HEK293 (cell line): ENCODE results near the gene PPP1R10.

ENCODE experiments used
- CTCF ChIA-PET: fragments of 350-600 bp; formaldehyde crosslinking; extraction: SDS; loops from one replicate; lab custom pipeline; 2021; ENCODE audit warnings: antibody characterized with exemption; lab: Yijun Ruan, JAX
- POLR2A ChIA-PET: fragments of 300-600 bp; formaldehyde crosslinking; extraction: SDS; loops from one replicate; lab custom pipeline; 2020; ENCODE audit warnings: antibody characterized with exemption, inconsistent platforms; lab: Yijun Ruan, JAX
- H3K27ac ChIP-seq: fragments of 200-500 bp; sonication (Bioruptor generic); 2 replicates; pipeline ENCODE4 v1.5.1; 2014; ENCODE audit warnings: low read depth, low read length, control low read depth, inconsistent platforms; ENCODE audit errors: extremely low read depth
- H3K36me3 ChIP-seq, 2 experiments: fragments of 200-500 bp in 1 of 2; sonication (Bioruptor generic) in 1 of 2; 1 replicate in 1 of 2; 2 replicates in 1 of 2; pipeline ENCODE4 v1.5.1; 2014 to 2017; ENCODE audit warnings: inconsistent platforms in 2 of 2, low read length in 2 of 2; ENCODE audit not compliant: control insufficient read depth in 2 of 2, insufficient read depth in 1 of 2
- H3K4me1 ChIP-seq: fragments of 200-500 bp; sonication (Bioruptor generic); 2 replicates; pipeline ENCODE4 v1.5.1; 2014; ENCODE audit warnings: mild to moderate bottlenecking, low read length, inconsistent platforms; ENCODE audit not compliant: control insufficient read depth, insufficient read depth
- H3K4me3 ChIP-seq: 2 replicates; pipeline ENCODE4 v1.5.1; 2011; ENCODE audit warnings: low read depth, mild to moderate bottlenecking, control low read depth, low read length, moderate library complexity
- H3K9me3 ChIP-seq: fragments of 200-500 bp; sonication (Bioruptor generic); 2 replicates; pipeline ENCODE4 v1.5.1; 2014; ENCODE audit warnings: low read depth, low read length, inconsistent platforms; ENCODE audit not compliant: control insufficient read depth, insufficient read depth
- HOXD13 ChIP-seq: sonication (generic); formaldehyde crosslinking; IDR thresholded peaks from 2 replicates; pipeline ENCODE4 v1.8.0; 2022; ENCODE audit warnings: missing genetic modification reagents, borderline replicate concordance
- IKZF3 ChIP-seq: fragments of 450-650 bp; IDR thresholded peaks from 2 replicates; pipeline ENCODE4 v1.5.0; 2018; ENCODE audit warnings: missing biosample characterization, mild to moderate bottlenecking, missing genetic modification characterization, moderate library complexity
- MZF1 ChIP-seq: fragments of 450-650 bp; formaldehyde crosslinking; IDR thresholded peaks from 2 replicates; pipeline ENCODE4 v1.5.1; 2017; ENCODE audit warnings: missing biosample characterization, missing genetic modification characterization, borderline replicate concordance
- WT1 ChIP-seq: fragments of 450-650 bp; formaldehyde crosslinking; IDR thresholded peaks from 2 replicates; pipeline ENCODE4 v1.5.1; 2016; ENCODE audit warnings: missing biosample characterization, missing genetic modification characterization
- ZNF10 ChIP-seq: fragments of 450-650 bp; formaldehyde crosslinking; IDR thresholded peaks from 2 replicates; pipeline ENCODE4 v1.5.1; 2017; ENCODE audit warnings: missing biosample characterization, missing genetic modification characterization
- ZNF114 ChIP-seq: fragments of 450-650 bp; formaldehyde crosslinking; IDR thresholded peaks from 2 replicates; pipeline ENCODE4 v1.5.0; 2017; ENCODE audit warnings: missing biosample characterization, missing genetic modification characterization
- ZNF132 ChIP-seq: fragments of 450-650 bp; formaldehyde crosslinking; IDR thresholded peaks from 2 replicates; pipeline ENCODE4 v1.5.1; 2017; ENCODE audit warnings: missing biosample characterization, missing genetic modification characterization, borderline replicate concordance
- ZNF140 ChIP-seq: fragments of 450-650 bp; formaldehyde crosslinking; IDR thresholded peaks from 2 replicates; pipeline ENCODE4 v1.5.1; 2016; ENCODE audit warnings: missing biosample characterization, missing genetic modification characterization
- ZNF223 ChIP-seq: fragments of 450-650 bp; formaldehyde crosslinking; IDR thresholded peaks from 2 replicates; pipeline ENCODE4 v1.5.1; 2016; ENCODE audit warnings: missing biosample characterization, missing genetic modification characterization
- ZNF274 ChIP-seq, 2 experiments: fragments of 200-500 bp in 1 of 2; fragments of 450-650 bp in 1 of 2; sonication (Bioruptor generic) in 1 of 2; formaldehyde crosslinking in 1 of 2; IDR thresholded peaks; 2 replicates each; pipeline versions ENCODE4 v1.5.1 to v1.6.1; 2014 to 2016; ENCODE audit warnings: borderline replicate concordance in 1 of 2, inconsistent platforms in 1 of 2, low read length in 1 of 2, missing biosample characterization in 1 of 2, missing genetic modification characterization in 1 of 2
- ZNF366 ChIP-seq: fragments of 450-650 bp; formaldehyde crosslinking; conservative IDR thresholded peaks from 2 replicates; pipeline ENCODE4 v1.5.1; 2016; ENCODE audit warnings: missing biosample characterization, missing genetic modification characterization
- ZNF37A ChIP-seq: fragments of 450-650 bp; IDR thresholded peaks from 2 replicates; pipeline ENCODE4 v1.5.1; 2018; ENCODE audit warnings: missing biosample characterization, missing genetic modification characterization
- ZNF394 ChIP-seq: fragments of 450-650 bp; formaldehyde crosslinking; IDR thresholded peaks from 2 replicates; pipeline ENCODE4 v1.5.1; 2016; ENCODE audit warnings: missing biosample characterization, missing genetic modification characterization, mild to moderate bottlenecking, moderate library complexity, borderline replicate concordance
- ZNF548 ChIP-seq: fragments of 450-650 bp; formaldehyde crosslinking; IDR thresholded peaks from 2 replicates; pipeline ENCODE4 v1.5.1; 2016; ENCODE audit warnings: missing biosample characterization, missing genetic modification characterization
- ZNF555 ChIP-seq: fragments of 450-650 bp; formaldehyde crosslinking; conservative IDR thresholded peaks from 2 replicates; pipeline ENCODE4 v1.5.1; 2017; ENCODE audit warnings: missing biosample characterization, mild to moderate bottlenecking, missing genetic modification characterization, inconsistent platforms
- ZNF610 ChIP-seq: fragments of 450-650 bp; formaldehyde crosslinking; IDR thresholded peaks from 2 replicates; pipeline ENCODE4 v1.5.1; 2016; ENCODE audit warnings: missing biosample characterization, missing genetic modification characterization, borderline replicate concordance
- ZNF658 ChIP-seq: fragments of 450-650 bp; formaldehyde crosslinking; IDR thresholded peaks from 2 replicates; pipeline ENCODE4; 2016; ENCODE audit warnings: missing biosample characterization, missing genetic modification characterization
- ZNF664 ChIP-seq: fragments of 450-650 bp; formaldehyde crosslinking; IDR thresholded peaks from 2 replicates; pipeline ENCODE4 v1.5.1; 2016; ENCODE audit warnings: missing biosample characterization, missing genetic modification characterization
- ZNF707 ChIP-seq: fragments of 450-650 bp; formaldehyde crosslinking; IDR thresholded peaks from 2 replicates; pipeline ENCODE4 v1.5.1; 2016; ENCODE audit warnings: missing biosample characterization, missing genetic modification characterization
- TF ChIP-seq, protein P1 (sequence below): fragments of 450-650 bp; formaldehyde crosslinking; IDR thresholded peaks from 2 replicates; pipeline ENCODE4 v1.5.1; 2016; ENCODE audit warnings: missing biosample characterization, missing genetic modification characterization
- TF ChIP-seq, protein P2 (sequence below): fragments of 450-650 bp; formaldehyde crosslinking; IDR thresholded peaks from 2 replicates; pipeline ENCODE4 v1.5.1; 2016; ENCODE audit warnings: missing biosample characterization, missing genetic modification characterization
- TF ChIP-seq, protein P3 (sequence below): fragments of 450-650 bp; formaldehyde crosslinking; IDR thresholded peaks from 2 replicates; pipeline ENCODE4 v1.5.1; 2017; ENCODE audit warnings: missing biosample characterization, missing genetic modification characterization
- TF ChIP-seq, protein P4 (sequence below): fragments of 450-650 bp; formaldehyde crosslinking; IDR thresholded peaks from 2 replicates; pipeline ENCODE4 v1.5.1; 2016; ENCODE audit warnings: missing biosample characterization, missing genetic modification characterization

Gene PPP1R10

DNA sequence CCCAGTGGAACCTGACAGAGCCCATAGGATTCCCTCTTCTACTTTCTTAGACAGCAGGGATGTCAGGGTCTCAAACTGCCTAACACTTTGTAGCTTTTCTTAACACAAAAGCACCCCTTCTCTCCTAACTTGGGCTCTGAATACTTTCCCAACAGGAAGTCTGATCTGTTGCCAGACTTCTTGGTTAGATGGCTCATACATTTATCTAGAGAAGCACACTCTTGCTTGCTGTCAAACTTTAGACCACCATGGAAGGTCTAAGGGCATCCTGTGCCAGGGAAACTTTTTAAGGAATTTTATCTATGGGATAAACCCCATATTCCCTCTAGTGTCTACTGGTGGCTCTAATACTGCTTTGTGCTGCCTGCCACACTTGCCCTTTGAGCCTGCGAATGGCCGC is 26.6 kb upstream of the PPP1R10 start:
- Histone ChIP-seq H3K27ac (no peak overlapping the region), H3K4me1 (peaks cover 8% of the 10 kb centered on the region), H3K9me3 (no peaks in the 10 kb centered on the region), H3K36me3 (peaks cover 30 to 61% of the 10 kb centered on the region in 2 experiments; a peak in 2 of 3 replicates), H3K4me3 (no peak overlapping the region)
- TF ChIP-seq IKZF3 (tag by site-specific recombination), result no peak
- TF ChIP-seq ZNF10 (tag by site-specific recombination), result no peak
- TF ChIP-seq ZNF114, result no peak
- TF ChIP-seq MZF1, result no peak
- no peak for TF ChIP-seq ZNF37A
- TF ChIP-seq, protein P1, sequence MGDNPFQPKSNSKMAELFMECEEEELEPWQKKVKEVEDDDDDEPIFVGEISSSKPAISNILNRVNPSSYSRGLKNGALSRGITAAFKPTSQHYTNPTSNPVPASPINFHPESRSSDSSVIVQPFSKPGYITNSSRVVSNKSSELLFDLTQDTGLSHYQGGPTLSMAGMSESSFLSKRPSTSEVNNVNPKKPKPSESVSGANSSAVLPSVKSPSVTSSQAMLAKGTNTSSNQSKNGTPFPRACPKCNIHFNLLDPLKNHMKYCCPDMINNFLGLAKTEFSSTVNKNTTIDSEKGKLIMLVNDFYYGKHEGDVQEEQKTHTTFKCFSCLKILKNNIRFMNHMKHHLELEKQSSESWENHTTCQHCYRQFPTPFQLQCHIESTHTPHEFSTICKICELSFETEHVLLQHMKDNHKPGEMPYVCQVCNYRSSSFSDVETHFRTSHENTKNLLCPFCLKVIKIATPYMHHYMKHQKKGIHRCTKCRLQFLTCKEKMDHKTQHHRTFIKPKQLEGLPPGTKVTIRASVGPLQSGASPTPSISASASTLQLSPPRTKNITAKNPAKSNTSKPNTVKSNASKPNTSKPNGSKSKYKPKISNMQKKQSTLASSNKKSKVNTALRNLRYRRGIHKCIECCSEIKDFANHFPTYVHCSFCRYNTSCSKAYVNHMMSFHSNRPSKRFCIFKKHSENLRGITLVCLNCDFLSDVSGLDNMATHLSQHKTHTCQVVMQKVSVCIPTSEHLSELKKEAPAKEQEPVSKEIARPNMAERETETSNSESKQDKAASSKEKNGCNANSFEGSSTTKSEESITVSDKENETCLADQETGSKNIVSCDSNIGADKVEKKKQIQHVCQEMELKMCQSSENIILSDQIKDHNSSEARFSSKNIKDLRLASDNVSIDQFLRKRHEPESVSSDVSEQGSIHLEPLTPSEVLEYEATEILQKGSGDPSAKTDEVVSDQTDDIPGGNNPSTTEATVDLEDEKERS (tag by site-specific recombination), result no peak
- TF ChIP-seq, protein P2, sequence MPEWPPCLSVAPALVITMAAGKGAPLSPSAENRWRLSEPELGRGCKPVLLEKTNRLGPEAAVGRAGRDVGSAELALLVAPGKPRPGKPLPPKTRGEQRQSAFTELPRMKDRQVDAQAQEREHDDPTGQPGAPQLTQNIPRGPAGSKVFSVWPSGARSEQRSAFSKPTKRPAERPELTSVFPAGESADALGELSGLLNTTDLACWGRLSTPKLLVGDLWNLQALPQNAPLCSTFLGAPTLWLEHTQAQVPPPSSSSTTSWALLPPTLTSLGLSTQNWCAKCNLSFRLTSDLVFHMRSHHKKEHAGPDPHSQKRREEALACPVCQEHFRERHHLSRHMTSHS, result no peak
- TF ChIP-seq ZNF223, result no peak
- TF ChIP-seq, protein P3, sequence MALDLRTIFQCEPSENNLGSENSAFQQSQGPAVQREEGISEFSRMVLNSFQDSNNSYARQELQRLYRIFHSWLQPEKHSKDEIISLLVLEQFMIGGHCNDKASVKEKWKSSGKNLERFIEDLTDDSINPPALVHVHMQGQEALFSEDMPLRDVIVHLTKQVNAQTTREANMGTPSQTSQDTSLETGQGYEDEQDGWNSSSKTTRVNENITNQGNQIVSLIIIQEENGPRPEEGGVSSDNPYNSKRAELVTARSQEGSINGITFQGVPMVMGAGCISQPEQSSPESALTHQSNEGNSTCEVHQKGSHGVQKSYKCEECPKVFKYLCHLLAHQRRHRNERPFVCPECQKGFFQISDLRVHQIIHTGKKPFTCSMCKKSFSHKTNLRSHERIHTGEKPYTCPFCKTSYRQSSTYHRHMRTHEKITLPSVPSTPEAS, result no peak
- no peak for TF ChIP-seq ZNF140 (tag by site-specific recombination)
- no peak for TF ChIP-seq ZNF132 (tag by site-specific recombination)
- no peak for TF ChIP-seq ZNF548 (tag by site-specific recombination)
- CTCF ChIA-PET, result interaction anchor here (0.7 to 2.1 kb wide), 5 partner anchors 18 to 190 kb away, joined by 3 to 9 read pairs (median 3); no protein-coding TSS in a partner anchor
- POLR2A ChIA-PET, result interaction anchor here (0.7 to 1.5 kb wide), 2 partner anchors 20 to 29 kb away, joined by 3 read pairs; no protein-coding TSS in a partner anchor

DNA sequence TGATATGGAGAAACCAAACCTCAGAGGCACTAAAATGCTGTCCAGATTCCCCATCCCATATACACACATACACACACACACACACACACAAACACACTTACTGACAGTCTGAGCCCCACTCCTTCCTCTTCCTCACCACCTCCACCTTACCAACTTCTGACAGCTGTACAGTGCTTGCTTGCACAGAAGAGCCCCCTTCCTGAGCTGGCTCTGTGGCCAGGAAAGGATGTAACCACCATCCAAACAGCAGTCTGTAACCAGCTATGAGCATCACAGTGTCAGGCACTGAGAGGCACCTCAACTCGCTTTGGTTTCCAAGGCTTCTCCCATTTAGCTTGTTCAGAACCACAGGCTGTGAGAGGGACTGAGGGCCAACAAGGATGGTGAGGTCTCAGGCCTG is 24.0 kb upstream of the PPP1R10 start:
- POLR2A ChIA-PET, result interaction anchor here (0.8 to 1.9 kb wide), 4 partner anchors 11 to 90 kb away, joined by 3 to 5 read pairs (median 4); no protein-coding TSS in a partner anchor
- no peaks in the 10 kb centered on the region for H3K9me3 ChIP-seq
- H3K36me3 ChIP-seq, result peaks cover 34 to 70% of the 10 kb centered on the region in 2 experiments; a peak in 2 of 3 replicates
- CTCF ChIA-PET, result interaction anchor here (0.6 to 1.0 kb wide), 3 partner anchors 48 to 157 kb away, joined by 3 to 8 read pairs (median 3); no protein-coding TSS in a partner anchor
- H3K27ac ChIP-seq, result no peak overlapping the region
- peaks cover 3% of the 10 kb centered on the region for H3K4me1 ChIP-seq
- TF ChIP-seq ZNF366 (no peak), ZNF394 (tag by site-specific recombination) (no peak), ZNF664 (no peak), WT1 (tag by site-specific recombination) (no peak), ZNF610 (tag by site-specific recombination) (no peak), HOXD13 (CRISPR knock-in tag) (no peak), ZNF658 (tag by site-specific recombination) (no peak), ZNF555 (tag by site-specific recombination) (no peak), ZNF707 (tag by site-specific recombination) (no peak), ZNF274 (IDR thresholded peaks at IDR 0.05; ENCODE audit: low read length) (no peak), ZNF274 (tag by site-specific recombination; IDR thresholded peaks at IDR 0.05; ENCODE audit: borderline replicate concordance) (no peak)
- TF ChIP-seq, protein P4, sequence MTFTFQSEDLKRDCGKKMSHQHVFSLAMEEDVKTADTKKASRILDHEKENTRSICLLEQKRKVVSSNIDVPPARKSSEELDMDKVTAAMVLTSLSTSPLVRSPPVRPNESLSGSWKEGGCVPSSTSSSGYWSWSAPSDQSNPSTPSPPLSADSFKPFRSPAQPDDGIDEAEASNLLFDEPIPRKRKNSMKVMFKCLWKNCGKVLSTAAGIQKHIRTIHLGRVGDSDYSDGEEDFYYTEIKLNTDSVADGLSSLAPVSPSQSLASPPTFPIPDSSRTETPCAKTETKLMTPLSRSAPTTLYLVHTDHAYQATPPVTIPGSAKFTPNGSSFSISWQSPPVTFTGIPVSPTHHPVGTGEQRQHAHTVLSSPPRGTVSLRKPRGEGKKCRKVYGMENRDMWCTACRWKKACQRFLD (tag by site-specific recombination), result no peak
- H3K4me3 ChIP-seq, result no peak overlapping the region
